NOMO-1 treated with DMSO at 0.1 percent for 48 hours (cell line): ENCODE results near the gene MTPN.

ENCODE experiments used
- DNase-seq: peaks from one replicate; lab custom pipeline; 2025; ENCODE audit not compliant: unreplicated experiment; lab: John Stamatoyannopoulos, UW

Gene MTPN

GRCh38 chr7:135958173-135958572, 19.0 kb downstream of the MTPN start:
- DNase-seq: no peak

DNA sequence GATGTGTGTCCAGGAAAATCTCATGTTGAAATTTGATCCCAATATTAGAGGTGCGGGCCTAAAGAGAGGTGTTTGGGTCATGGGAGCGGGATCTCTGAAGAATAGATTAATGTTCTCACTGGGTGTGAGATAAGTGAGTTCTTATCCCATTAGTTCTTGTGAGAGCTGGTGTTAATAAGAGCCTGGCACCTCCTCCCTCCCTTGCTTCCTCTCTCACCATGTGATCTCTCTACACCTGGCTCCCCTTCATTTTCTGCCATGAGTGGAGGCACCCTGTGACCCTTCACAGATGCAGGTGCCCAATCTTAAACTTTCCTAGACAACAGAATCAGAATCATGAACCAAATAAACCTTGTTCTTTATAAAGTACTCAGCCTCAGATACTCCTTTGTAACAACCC, 19.5 kb downstream of the MTPN start:
- no peak for DNase-seq

DNA sequence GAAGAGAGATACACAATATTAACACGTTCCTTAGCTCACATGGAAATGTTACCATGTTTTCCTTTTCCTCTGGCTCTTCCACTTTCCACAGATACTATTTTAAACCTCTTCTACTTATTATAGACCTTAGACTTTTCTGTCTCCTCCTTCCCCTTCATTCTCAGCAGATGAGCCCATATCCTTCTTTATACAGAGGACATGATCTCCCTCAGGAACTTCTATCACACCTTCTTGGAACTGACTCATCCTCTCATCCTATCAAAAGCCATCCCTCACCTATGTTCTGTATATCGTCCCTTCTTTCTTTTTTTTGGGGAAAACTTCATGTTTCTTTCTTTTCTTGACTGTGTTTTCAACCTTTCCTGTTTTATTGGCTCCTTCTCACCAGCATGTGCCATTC, 20.8 kb downstream of the MTPN start:
- no peak for DNase-seq

DNA sequence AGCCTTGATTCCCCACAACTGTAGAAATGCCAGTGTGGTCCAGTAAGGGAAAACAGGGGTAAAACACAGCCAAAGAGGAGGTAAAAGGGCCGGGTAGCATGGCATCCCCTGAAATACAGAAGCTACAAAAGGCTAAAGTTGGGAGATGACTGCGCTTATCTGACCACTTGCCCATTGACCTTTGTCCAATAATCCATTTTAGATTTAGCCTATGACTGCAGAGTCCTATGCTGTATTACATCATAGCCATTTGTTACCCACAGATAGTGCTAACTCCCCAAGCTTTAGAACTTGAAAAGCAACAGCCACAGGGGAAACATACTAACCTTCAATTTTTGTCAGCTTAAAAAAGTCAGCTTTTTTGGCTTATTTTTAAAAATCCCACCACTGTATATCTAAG, 26.2 kb downstream of the MTPN start:
- no peak for DNase-seq

- DNase-seq: no peak
Measured at GRCh38 chr7:135950429-135950828, 26.7 kb downstream of the MTPN start.

DNA sequence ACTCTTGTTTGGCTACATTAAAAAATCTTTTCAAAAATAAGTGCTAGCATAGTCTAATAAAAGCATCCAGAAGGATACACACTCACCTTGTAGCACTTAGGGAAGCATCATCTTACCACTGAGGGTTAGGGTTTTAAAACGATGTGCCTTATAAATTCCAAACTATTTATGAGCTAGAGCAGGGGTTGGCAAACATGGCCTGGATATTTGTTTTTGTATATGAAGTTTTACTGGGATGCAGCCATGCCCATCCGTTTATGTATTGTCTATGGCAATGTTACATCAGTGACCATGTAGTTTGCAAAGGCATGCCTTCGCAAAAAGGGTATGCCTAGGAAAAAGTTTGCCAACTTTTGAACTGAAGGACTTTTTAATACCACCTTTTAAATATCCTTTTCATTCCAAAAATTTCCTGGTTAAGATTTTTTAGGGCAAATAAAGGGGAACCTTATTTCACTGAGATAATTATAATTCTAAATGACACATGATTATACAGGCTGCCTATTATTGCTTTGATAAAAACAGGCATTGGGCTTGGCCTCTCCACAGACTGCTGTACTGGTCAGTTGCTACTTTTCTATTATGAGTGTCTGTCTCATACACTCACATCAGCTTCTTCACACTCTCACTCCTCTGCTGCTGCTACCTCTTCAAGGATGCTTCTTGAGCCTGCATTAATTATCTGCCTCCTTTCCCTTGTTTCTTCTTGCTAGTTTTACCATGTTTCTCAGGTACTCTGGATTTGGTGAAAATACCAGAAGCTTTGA, 30.7 kb downstream of the MTPN start:
- no peak for DNase-seq

DNA sequence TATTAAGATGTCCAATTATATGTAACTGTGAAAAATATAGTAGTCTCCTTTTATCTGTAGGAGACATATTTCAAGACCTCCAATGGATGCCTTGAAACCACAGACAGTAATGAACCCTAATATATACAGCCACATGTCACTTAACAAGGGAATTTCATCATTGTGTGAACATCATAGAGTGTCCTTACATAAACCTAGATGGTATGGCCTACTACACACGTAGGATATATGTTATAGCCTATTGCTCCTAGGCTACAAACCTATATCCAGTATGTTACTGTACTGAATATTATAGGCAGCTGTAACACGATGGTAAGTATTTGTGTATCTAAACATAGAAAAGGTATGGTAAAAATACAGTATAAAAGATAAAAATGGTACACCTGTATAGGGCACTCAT, 32.4 kb downstream of the MTPN start:
- DNase-seq: no peak

- no peak for DNase-seq
Measured at GRCh38 chr7:135943134-135943879, 33.9 kb downstream of the MTPN start.

DNA sequence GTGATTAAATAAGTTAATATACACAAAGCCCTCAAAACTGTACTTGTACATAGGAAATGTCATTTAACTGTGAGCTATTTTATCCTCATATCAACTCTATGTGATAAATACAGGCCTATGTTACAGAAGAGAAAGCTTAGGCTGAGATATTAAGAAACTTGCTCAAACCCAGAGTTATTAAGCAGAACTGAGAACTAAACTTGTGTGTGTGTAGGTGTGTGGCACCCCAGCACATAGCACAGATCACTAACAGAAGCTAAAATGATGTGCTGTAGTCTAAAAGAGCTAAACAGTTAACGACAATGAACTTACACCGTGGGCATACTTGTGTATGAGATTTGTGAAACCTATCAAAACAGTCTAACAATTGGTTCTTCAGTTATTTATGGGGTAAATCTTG, 34.5 kb downstream of the MTPN start:
- DNase-seq: no peak

- DNase-seq: no peak
Measured at GRCh38 chr7:135940077-135941075, 36.8 kb downstream of the MTPN start.

DNA sequence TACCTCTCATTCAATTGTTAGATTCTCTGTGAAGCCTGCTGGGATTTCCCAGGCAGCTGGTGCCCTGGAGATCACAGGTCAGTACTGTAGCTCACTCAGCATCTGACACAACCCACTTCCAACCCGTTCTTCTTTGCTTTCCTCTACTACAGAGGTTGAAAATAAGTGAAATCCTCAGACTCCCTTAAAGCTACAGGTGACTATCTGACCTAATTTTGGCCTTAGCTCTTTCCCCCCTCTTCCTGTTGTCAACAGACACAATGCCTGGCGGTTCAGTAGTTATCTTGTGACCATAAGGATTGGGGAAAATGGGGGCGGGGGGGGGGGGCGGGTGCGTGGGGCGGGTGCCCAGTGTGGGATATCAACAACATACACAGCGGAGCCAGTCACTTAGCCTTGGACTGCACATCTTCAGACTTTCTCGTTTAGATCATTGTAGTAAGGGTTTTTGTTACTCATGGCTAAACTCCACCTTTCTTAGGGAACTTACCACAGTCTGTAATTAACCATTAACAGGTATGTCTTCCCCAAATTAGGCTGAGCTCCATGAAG, 37.8 kb downstream of the MTPN start:
- DNase-seq: no peak

- DNase-seq: no peak
Measured at GRCh38 chr7:135938563-135938962, 38.6 kb downstream of the MTPN start.

DNA sequence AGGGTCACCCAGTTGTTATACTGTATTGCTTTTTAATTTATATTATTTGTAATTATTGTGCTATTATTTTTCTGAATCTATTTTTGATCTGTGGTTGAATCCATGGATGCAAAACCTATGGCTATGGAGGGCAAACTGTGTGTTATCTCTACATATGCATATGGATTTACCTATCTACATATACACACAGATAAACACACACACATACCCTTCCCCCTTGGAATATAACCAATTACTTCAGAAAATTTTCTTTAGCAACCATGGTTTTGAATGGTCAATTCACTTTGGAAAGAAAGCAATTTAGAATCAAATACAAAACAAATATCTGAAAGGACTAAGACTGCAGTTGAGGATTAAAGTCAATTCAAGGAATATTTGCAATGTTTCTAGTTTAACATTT, 39.1 kb downstream of the MTPN start:
- DNase-seq: no peak

DNA sequence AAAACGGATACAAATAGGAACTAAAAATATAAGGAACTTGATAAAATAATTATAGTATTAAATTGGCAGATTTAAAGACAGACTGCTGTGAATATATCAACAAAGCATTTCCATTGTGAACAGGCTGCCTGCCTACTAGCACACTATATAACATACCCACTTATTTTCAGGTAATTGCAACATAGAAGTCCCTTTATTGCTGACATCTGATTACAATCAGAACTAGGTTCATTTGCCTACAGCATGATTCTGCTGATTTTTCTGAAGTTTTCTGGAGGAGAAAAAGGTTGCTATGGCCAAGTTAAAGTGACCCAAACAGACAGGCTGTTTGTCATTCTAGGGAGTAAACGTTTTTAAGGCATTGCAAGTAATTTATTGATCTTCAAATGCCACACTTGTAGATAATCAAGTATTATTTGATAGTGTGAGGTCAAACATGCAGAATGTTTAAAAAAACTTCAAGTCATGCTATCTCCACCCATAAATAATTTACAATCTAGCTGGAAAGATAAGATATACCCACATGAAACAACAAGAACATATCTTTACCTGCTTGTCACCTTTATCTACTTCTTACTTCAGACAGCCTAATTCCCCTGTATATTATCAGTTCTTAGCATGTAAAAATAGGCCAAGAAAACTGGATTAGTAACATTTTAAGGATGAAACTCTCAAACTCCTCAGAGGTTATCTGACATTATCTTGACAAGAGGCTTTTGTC, 40.5 kb downstream of the MTPN start:
- no peak for DNase-seq

DNA sequence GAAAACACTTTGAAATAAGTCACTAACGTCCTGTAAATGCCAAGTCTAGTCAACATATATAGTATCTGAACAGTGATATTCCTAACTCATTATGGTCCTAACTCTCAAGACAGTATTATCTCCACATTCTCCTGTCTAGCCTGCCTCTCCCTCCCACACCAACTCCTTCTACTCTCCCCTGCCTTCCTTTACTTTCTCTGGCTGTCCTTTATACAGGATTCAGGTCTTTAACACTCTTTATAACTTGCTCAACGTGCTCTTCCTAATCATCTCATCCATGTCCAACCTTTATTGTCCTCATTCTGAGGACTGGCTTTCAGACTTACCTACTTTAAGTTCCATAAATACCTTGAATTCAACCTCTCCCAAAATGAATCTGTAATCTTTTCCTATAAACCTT, 42.5 kb downstream of the MTPN start:
- no peak for DNase-seq

GRCh38 chr7:135933509-135934188, 43.5 kb downstream of the MTPN start:
- no peak for DNase-seq

DNA sequence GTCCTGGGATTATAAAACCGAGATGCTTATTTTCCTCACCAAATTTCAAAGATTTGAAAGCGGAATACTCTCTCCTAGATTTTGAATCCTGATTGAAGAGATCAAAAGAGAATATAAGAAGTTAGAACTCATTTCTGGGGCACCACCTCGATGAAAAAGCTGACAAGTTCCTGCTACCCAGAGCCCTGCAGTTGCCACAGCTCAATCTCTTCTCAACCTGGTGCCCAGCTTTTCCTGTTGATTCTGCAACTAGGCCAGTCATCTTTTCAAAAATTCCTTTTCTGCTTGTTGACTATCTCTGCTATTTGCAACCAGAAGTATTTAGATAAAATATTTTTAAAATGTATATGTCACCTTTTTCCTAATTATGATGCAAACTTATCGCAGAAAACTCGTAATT, 45.0 kb downstream of the MTPN start:
- DNase-seq: no peak

GRCh38 chr7:135930565-135931461, 46.3 kb downstream of the MTPN start:
- DNase-seq: no peak

DNA sequence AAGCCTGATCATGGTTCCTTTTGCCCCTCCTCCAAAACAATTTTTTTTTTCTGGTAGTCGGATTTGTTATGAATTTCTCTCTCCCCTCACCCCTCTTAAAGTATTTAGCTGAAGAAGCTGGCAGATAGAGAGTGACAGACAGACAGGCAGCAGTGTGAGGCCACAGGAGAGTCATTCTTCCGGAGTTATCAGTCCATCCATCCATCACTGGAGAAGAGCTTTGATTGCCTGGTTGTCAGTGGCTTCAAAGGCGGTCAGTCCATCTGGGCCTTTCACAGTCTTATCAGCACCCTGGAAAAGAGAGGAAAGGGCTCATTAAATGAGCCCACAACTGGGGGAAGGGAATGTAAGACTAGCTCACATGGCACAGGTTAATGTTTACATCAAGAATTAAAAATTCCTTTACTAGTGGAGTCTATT, 47.4 kb downstream of the MTPN start:
- no peak for DNase-seq
